Spleen (tissue), 11 donors: Measurements from ENCODE around the gene POLRMT. TPM values are rescaled to one million over a fixed set of nuclear protein-coding genes. Genes with fewer than 3 reads are reported as not detected.

Experiments
- DNase-seq: peaks from one replicate; pipeline ENCODE4 v3.0.0-alpha.2; 2020
- H3K27ac ChIP-seq, 8 donors: fragments of 200-600 bp; sonication (generic) in 7 of 8; 1 replicate in 4 of 8; 2 replicates in 4 of 8; pipeline versions ENCODE4 v1.5.0 to v1.8.0; 2016 to 2021; ENCODE audit warnings: inconsistent platforms in 4 of 8, mild to moderate bottlenecking in 4 of 8, moderate library complexity in 1 of 8
- H3K27me3 ChIP-seq, 7 donors: fragments of 200-600 bp; sonication (generic) in 6 of 7; replicated peaks in 1 of 7; 1 replicate in 4 of 7; 2 replicates in 3 of 7; pipeline versions ENCODE4 v1.5.0 to v1.8.0; 2016 to 2021; ENCODE audit warnings: inconsistent platforms in 3 of 7, mild to moderate bottlenecking in 1 of 7
- H3K36me3 ChIP-seq, 6 donors: fragments of 200-600 bp; sonication (generic) in 5 of 6; 1 replicate in 4 of 6; 2 replicates in 2 of 6; pipeline versions ENCODE4 v1.5.0 to v1.8.0; 2016 to 2021; ENCODE audit warnings: inconsistent platforms in 2 of 6
- H3K4me1 ChIP-seq, 6 donors: fragments of 200-600 bp; sonication (generic) in 5 of 6; 1 replicate in 3 of 6; 2 replicates in 3 of 6; pipeline versions ENCODE4 v1.5.0 to v1.8.0; 2016 to 2021; ENCODE audit warnings: inconsistent platforms in 3 of 6
- H3K4me3 ChIP-seq, 8 donors: fragments of 200-600 bp; sonication (generic) in 7 of 8; 1 replicate in 4 of 8; 2 replicates in 4 of 8; pipeline versions ENCODE4 v1.5.0 to v1.8.0; 2016 to 2021; ENCODE audit warnings: inconsistent platforms in 4 of 8, mild to moderate bottlenecking in 4 of 8, moderate library complexity in 2 of 8
- H3K9me3 ChIP-seq, 8 donors: fragments of 200-600 bp; sonication (generic) in 7 of 8; 1 replicate in 4 of 8; 2 replicates in 4 of 8; pipeline versions ENCODE4 v1.5.0 to v1.8.0; 2016 to 2021; ENCODE audit warnings: inconsistent platforms in 4 of 8
- CTCF ChIP-seq, 11 experiments: fragments of 200-600 bp in 7 of 11; fragments of 450-650 bp in 4 of 11; sonication (generic) in 4 of 11; IDR thresholded peaks in 8 of 11; conservative IDR thresholded peaks in 3 of 11; 1 replicate in 7 of 11; 2 replicates in 4 of 11; pipeline versions ENCODE4 v1.4.0 to v1.8.0; 2016 to 2021; ENCODE audit warnings: antibody characterized with exemption in 11 of 11, inconsistent platforms in 4 of 11, mild to moderate bottlenecking in 1 of 11
- POLR2A ChIP-seq, 3 donors: fragments of 450-650 bp; IDR thresholded peaks; one replicate each; pipeline ENCODE4 v1.5.1; 2017; ENCODE audit warnings: antibody characterized with exemption in 3 of 3, mild to moderate bottlenecking in 1 of 3
- POLR2AphosphoS5 ChIP-seq, 3 donors: sonication (generic); formaldehyde crosslinking; IDR thresholded peaks; one replicate each; pipeline ENCODE4 v1.5.1; 2017; ENCODE audit warnings: antibody characterized with exemption in 3 of 3
- WGBS, 5 donors: extraction: QIAGEN DNeasy Blood & Tissue Kit in 3 of 5; methylation state at CpG; one replicate each; pipeline versions ENCODE4 v1.1.5 to v1.1.7; 2013 to 2018; 5-methylcytosine and 5-hydroxymethylcytosine counted together
- intact Hi-C: fragments of 100-400 bp; cut with DNase I; formaldehyde crosslinking; loops from one replicate; pipeline ENCODE4 v1.15.0; 2023; ENCODE audit warnings: low total_unique reads
- polyA plus RNA-seq, 3 donors: library from polyadenylated mRNA; stranded (reverse); fragments of 200-250 nt; gene quantifications; one replicate each; pipeline ENCODE4 v1.2.1, GENCODE V29; 2013
- total RNA-seq, 7 donors: library from RNA; depleted of rRNA in 3 of 7; stranded (reverse); fragments of >200 nt in 3 of 7; fragmentation: NEBNext Ultra II Directional in 4 of 7; extraction: Animal tissue kit (Norgen Biotek cat#: 25700) in 4 of 7; gene quantifications; one replicate each; pipeline versions ENCODE4 v1.1.0 to v1.2.1, GENCODE V29; 2016 to 2021
- donor health status: healthy with polysubstance abuse.
- donor health status: DM: no; HTN: no; CAD: no; lungs with moderate emphysema.
- donor health status: DM: no; HTN: no; CAD: no.
- donor health status: Bipolar disorder and iron deficiency.
- donor health status: healthy.
- donor health status: DM: no; HTN: no; CAD: no.
- donor health status: DM: yes; HTN: yes; CAD: no.

The POLRMT gene
- total and polyA plus RNA-seq, 10 donors: 28.6 to 105 (median 50.9) TPM

GRCh38 chr19:656751-657559, 23.6 kb upstream of the POLRMT start:
- Histone ChIP-seq H3K27ac (peak overlapping the region in 5 of 8 donors; percentile 7 to 99 (median 98)), H3K4me3 (peak overlapping the region in 1 of 8 donors; percentile 1), H3K4me1 (peaks cover 46 to 100% (median 80%) of the 10 kb centered on the region in 6 donors), H3K36me3 (peaks cover 0 to 75% (median 38%) of the 10 kb centered on the region in 6 donors), H3K9me3 (no peaks in the 10 kb centered on the region), H3K27me3 (no peaks in the 10 kb centered on the region)
- WGBS, 5 donors: 75 to 89% (median 84%) methylated on average over 33 to 43 of the region's 43 CpGs
- TF ChIP-seq CTCF (IDR thresholded peaks at IDR 0.05 in 8 of 11, conservative IDR thresholded peaks at IDR 0.05 in 3 of 11) (no peak), POLR2AphosphoS5 (IDR thresholded peaks at IDR 0.05) (peak in 2 of 3 donors; percentile 20 to 55)
- DNase-seq: peak; percentile 74
- intact Hi-C loops: no loop called here

- Histone ChIP-seq H3K4me1 (peaks cover 42 to 92% (median 72%) of the 10 kb centered on the region in 6 donors), H3K27ac (peak overlapping the region in 1 of 8 donors; percentile 99), H3K27me3 (no peaks in the 10 kb centered on the region), H3K4me3 (no peak overlapping the region), H3K36me3 (peaks cover 0 to 88% (median 50%) of the 10 kb centered on the region in 6 donors), H3K9me3 (no peaks in the 10 kb centered on the region)
- DNase-seq: peak; percentile 54
- TF ChIP-seq CTCF (IDR thresholded peaks at IDR 0.05 in 8 of 11, conservative IDR thresholded peaks at IDR 0.05 in 3 of 11): no peak
- intact Hi-C loops: no loop called here
- WGBS, 5 donors: 81 to 90% (median 83%) methylated on average over 12 to 17 of the region's 17 CpGs
These were observed 22.4 kb upstream of the POLRMT start for GRCh38 chr19:655691-656090.

GRCh38 chr19:653425-653824, 20.1 kb upstream of the POLRMT start:
- Histone ChIP-seq H3K4me3 (no peak overlapping the region), H3K27me3 (no peaks in the 10 kb centered on the region), H3K27ac (no peak overlapping the region), H3K36me3 (peaks cover 0 to 100% (median 67%) of the 10 kb centered on the region in 6 donors), H3K4me1 (peaks cover 19 to 69% (median 49%) of the 10 kb centered on the region in 6 donors), H3K9me3 (no peaks in the 10 kb centered on the region)
- DNase-seq: no peak
- 84 to 91% (median 87%) methylated on average over 6 to 17 of the region's 17 CpGs for WGBS, 5 donors
- TF ChIP-seq POLR2A (IDR thresholded peaks at IDR 0.05): no peak
- TF ChIP-seq POLR2AphosphoS5 (IDR thresholded peaks at IDR 0.05): peak in 1 of 3 donors; percentile 16
- intact Hi-C loops: no loop called here

GRCh38 chr19:652467-653389, 19.4 kb upstream of the POLRMT start:
- Histone ChIP-seq H3K36me3 (peaks cover 0 to 100% (median 69%) of the 10 kb centered on the region in 6 donors), H3K4me1 (peaks cover 12 to 62% (median 42%) of the 10 kb centered on the region in 6 donors), H3K4me3 (no peak overlapping the region), H3K27me3 (no peaks in the 10 kb centered on the region), H3K9me3 (no peaks in the 10 kb centered on the region), H3K27ac (no peak overlapping the region)
- 87 to 95% (median 94%) methylated on average over 32 to 54 of the region's 54 CpGs for WGBS, 5 donors
- intact Hi-C loops: no loop called here
- TF ChIP-seq POLR2A (IDR thresholded peaks at IDR 0.05) (no peak), POLR2AphosphoS5 (IDR thresholded peaks at IDR 0.05) (no peak), CTCF (IDR thresholded peaks at IDR 0.05 in 8 of 11, conservative IDR thresholded peaks at IDR 0.05 in 3 of 11) (no peak)
- DNase-seq: peak; percentile 67
